Naive thymus-derived CD4-positive, alpha-beta T cell (primary cell): Measurements from ENCODE around the gene MIEF2. TPM values are rescaled to one million over a fixed set of nuclear protein-coding genes. Genes with fewer than 3 reads are reported as not detected.

Source experiments
- ATAC-seq: fragments of 150-1000 bp; cut with Tn5 transposase; 2 replicates; pipeline ENCODE4 v1.10.0; 2021; ENCODE audit warnings: mild to moderate bottlenecking, moderate library complexity
- CTCF ChIA-PET: fragments of 350-600 bp; sonication (Branson Sonifier 250); formaldehyde crosslinking; loops from one replicate; lab custom pipeline; 2021; ENCODE audit warnings: antibody characterized with exemption; lab: Charles Lee
- POLR2A ChIA-PET: fragments of 350-600 bp; sonication (Branson Sonifier 250); formaldehyde crosslinking; loops from one replicate; lab custom pipeline; 2021; ENCODE audit warnings: antibody characterized with exemption, inconsistent platforms; lab: Charles Lee
- DNase-seq, 9 donors: peaks; one replicate each; pipeline versions ENCODE4 v3.0.0 to v3.0.0-alpha.2; 2020 to 2022; ENCODE audit warnings: mixed read lengths in 1 of 9
- H3K27ac ChIP-seq: one replicate; pipeline ENCODE4 v1.7.0; 2013; ENCODE audit warnings: mild to moderate bottlenecking, low read depth, low read length, moderate library complexity
- H3K27me3 ChIP-seq, 2 donors: one replicate each; pipeline ENCODE4 v1.7.0; 2013; ENCODE audit warnings: low read length in 2 of 2, mild to moderate bottlenecking in 2 of 2, moderate library complexity in 2 of 2; ENCODE audit not compliant: control insufficient read depth in 2 of 2, insufficient read depth in 2 of 2
- H3K36me3 ChIP-seq, 3 experiments: 1 replicate in 2 of 3; 2 replicates in 1 of 3; pipeline ENCODE4 v1.7.0; 2013; ENCODE audit warnings: low read length in 3 of 3, mild to moderate bottlenecking in 3 of 3, moderate library complexity in 1 of 3; ENCODE audit not compliant: insufficient read depth in 3 of 3, control insufficient read depth in 2 of 3
- H3K4me1 ChIP-seq, 2 donors: one replicate each; pipeline ENCODE4 v1.7.0; 2013; ENCODE audit warnings: low read length in 2 of 2, mild to moderate bottlenecking in 2 of 2, moderate library complexity in 1 of 2; ENCODE audit not compliant: control insufficient read depth in 2 of 2, insufficient read depth in 2 of 2
- H3K4me3 ChIP-seq: 2 replicates; pipeline ENCODE4 v1.7.0; 2013; ENCODE audit warnings: mild to moderate bottlenecking, low read length
- H3K9me3 ChIP-seq, 3 experiments: 1 replicate in 2 of 3; 2 replicates in 1 of 3; pipeline ENCODE4 v1.7.0; 2013; ENCODE audit warnings: low read length in 3 of 3; ENCODE audit not compliant: control insufficient read depth in 2 of 3
- H3K27ac Mint-ChIP-seq, 9 donors: one replicate each; pipeline ENCODE4 v1.8.0; 2020 to 2022; ENCODE audit warnings: mixed read lengths in 9 of 9, mild to moderate bottlenecking in 8 of 9, moderate library complexity in 5 of 9, inconsistent platforms in 2 of 9
- H3K27me3 Mint-ChIP-seq, 5 donors: one replicate each; pipeline ENCODE4 v1.8.0; 2021 to 2022; ENCODE audit warnings: mixed read lengths in 5 of 5, mild to moderate bottlenecking in 1 of 5
- H3K36me3 Mint-ChIP-seq, 5 donors: one replicate each; pipeline ENCODE4 v1.8.0; 2020 to 2022; ENCODE audit warnings: mixed read lengths in 5 of 5, mild to moderate bottlenecking in 3 of 5, inconsistent platforms in 1 of 5
- H3K4me1 Mint-ChIP-seq, 7 donors: one replicate each; pipeline ENCODE4 v1.8.0; 2020 to 2022; ENCODE audit warnings: mixed read lengths in 7 of 7, mild to moderate bottlenecking in 3 of 7, inconsistent platforms in 1 of 7
- H3K4me3 Mint-ChIP-seq, 10 donors: one replicate each; pipeline ENCODE4 v1.8.0; 2020 to 2022; ENCODE audit warnings: mild to moderate bottlenecking in 10 of 10, mixed read lengths in 10 of 10, moderate library complexity in 6 of 10, inconsistent platforms in 2 of 10
- H3K9me3 Mint-ChIP-seq, 11 donors: one replicate each; pipeline ENCODE4 v1.8.0; 2020 to 2022; ENCODE audit warnings: mixed read lengths in 11 of 11, mild to moderate bottlenecking in 4 of 11, inconsistent platforms in 1 of 11, moderate library complexity in 1 of 11
- intact Hi-C, 2 donors: fragments of 100-400 bp; cut with micrococcal nuclease; formaldehyde crosslinking; loops; one replicate each; pipeline ENCODE4 v1.15.1; 2023
- polyA plus RNA-seq, 2 donors: library from polyadenylated mRNA; unstranded; fragments of 300-500 nt; fragmentation: Illumina TruSeq; gene quantifications; one replicate each; pipeline ENCODE4 v1.2.3, GENCODE V29; 2021
- total RNA-seq, 6 experiments: library from RNA in 5 of 6; stranded (reverse) in 5 of 6; gene quantifications; 1 replicate in 5 of 6; 2 replicates in 1 of 6; pipeline ENCODE4 v1.2.3 and lab custom pipeline; 2021 to 2026

The MIEF2 gene
- total and polyA plus RNA-seq, 7 experiments from 2014 or later = 6.5 to 22.5 (median 15.1) TPM

- POLR2A ChIA-PET = no interaction called here
- H3K9me3 Mint-ChIP-seq = no peaks in the 10 kb centered on the region
- H3K36me3 ChIP-seq = peaks cover 10 to 29% (median 16%) of the 10 kb centered on the region in 3 experiments
- no peaks in the 10 kb centered on the region for H3K27me3 ChIP-seq
- no peak overlapping the region for H3K4me3 ChIP-seq
- no peak for DNase-seq
- no peaks in the 10 kb centered on the region for H3K27me3 Mint-ChIP-seq
- CTCF ChIA-PET = no interaction called here
- intact Hi-C loops = no loop called here
- ATAC-seq = no peak
- H3K27ac Mint-ChIP-seq = no peak overlapping the region
- peaks cover 0 to 23% (median 15%) of the 10 kb centered on the region in 5 donors for H3K36me3 Mint-ChIP-seq
- H3K4me1 ChIP-seq = peaks cover 7 to 13% of the 10 kb centered on the region in 2 donors
- no peak overlapping the region for H3K27ac ChIP-seq
- H3K9me3 ChIP-seq = no peaks in the 10 kb centered on the region
- H3K4me3 Mint-ChIP-seq = no peak overlapping the region
- peaks cover 17 to 36% (median 33%) of the 10 kb centered on the region in 7 donors for H3K4me1 Mint-ChIP-seq
Measured at GRCh38 chr17:18309202-18309601, 48.7 kb downstream of the MIEF2 start.

DNA sequence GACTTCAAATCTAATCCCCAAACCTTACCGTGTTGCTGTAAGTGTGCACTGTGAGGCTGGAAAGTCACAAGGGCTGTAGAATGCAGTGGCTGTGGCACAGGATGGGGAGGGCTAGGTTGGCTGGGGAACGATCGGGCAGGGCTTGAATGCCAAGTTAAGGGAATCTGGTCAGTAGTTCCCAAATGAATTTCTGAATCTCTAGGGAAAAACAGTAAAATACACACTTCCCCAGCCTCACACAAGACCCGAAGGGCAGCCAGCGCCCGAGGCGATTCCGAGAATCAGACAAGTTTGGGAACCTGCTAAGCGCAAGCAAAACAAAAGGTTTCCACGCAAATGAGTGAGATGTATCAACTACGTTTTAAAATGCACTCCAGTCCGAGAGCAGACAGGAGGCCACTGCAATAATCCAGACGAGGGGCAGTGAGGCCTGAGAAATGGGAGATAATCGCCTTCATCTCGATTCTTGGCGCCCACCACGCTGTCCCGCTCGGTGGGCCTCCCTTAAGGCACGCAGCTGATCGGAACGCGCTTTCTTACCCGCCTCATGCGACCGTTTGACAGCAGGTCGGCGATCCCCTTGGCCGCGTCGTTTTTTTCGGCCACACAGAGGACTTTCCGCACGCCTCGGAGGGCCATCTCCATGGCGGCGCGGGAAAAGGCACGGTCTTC, 53.7 kb downstream of the MIEF2 start:
- H3K27me3 Mint-ChIP-seq = peaks cover 0 to 2% (median 0%) of the 10 kb centered on the region in 5 donors
- no peaks in the 10 kb centered on the region for H3K27me3 ChIP-seq
- H3K4me1 Mint-ChIP-seq = peaks cover 54 to 80% (median 76%) of the 10 kb centered on the region in 7 donors
- POLR2A ChIA-PET = interaction anchor here (0.8 to 1.5 kb wide), 5 partner anchors 46 to 54 kb away, joined by 3 to 5 read pairs (median 3); partner anchors contain the start of genes MIEF2 and SHMT1
- peaks cover 4 to 36% (median 18%) of the 10 kb centered on the region in 5 donors for H3K36me3 Mint-ChIP-seq
- peak in 1 of 9 donors; percentile 15 for DNase-seq
- H3K27ac Mint-ChIP-seq = peak overlapping the region; percentile 92 to 99 (median 95)
- peaks cover 42 to 50% of the 10 kb centered on the region in 2 donors for H3K4me1 ChIP-seq
- H3K4me3 ChIP-seq = peak overlapping the region; percentile 95
- H3K9me3 ChIP-seq = no peaks in the 10 kb centered on the region
- peak; percentile 1 for ATAC-seq
- H3K36me3 ChIP-seq = peaks cover 0 to 26% (median 4%) of the 10 kb centered on the region in 3 experiments
- peak overlapping the region; percentile 93 for H3K27ac ChIP-seq
- H3K9me3 Mint-ChIP-seq = peaks cover 0 to 8% (median 0%) of the 10 kb centered on the region in 11 donors
- intact Hi-C loops = loop anchor here (1.0 to 10.0 kb wide), 9 partner anchors 49 to 719 kb away; partner anchors contain the start of genes ATPAF2 (in 1 of the 2), DRC3 (in 1 of the 2), DRG2 (in 1 of the 2) and GID4 (in 1 of the 2)
- peak overlapping the region; percentile 89 to 98 (median 93) for H3K4me3 Mint-ChIP-seq
- CTCF ChIA-PET = interaction anchor here (1.5 kb wide), 1 partner anchor 49 kb away, joined by 4 read pairs; the partner anchor contains the start of gene SHMT1

DNA sequence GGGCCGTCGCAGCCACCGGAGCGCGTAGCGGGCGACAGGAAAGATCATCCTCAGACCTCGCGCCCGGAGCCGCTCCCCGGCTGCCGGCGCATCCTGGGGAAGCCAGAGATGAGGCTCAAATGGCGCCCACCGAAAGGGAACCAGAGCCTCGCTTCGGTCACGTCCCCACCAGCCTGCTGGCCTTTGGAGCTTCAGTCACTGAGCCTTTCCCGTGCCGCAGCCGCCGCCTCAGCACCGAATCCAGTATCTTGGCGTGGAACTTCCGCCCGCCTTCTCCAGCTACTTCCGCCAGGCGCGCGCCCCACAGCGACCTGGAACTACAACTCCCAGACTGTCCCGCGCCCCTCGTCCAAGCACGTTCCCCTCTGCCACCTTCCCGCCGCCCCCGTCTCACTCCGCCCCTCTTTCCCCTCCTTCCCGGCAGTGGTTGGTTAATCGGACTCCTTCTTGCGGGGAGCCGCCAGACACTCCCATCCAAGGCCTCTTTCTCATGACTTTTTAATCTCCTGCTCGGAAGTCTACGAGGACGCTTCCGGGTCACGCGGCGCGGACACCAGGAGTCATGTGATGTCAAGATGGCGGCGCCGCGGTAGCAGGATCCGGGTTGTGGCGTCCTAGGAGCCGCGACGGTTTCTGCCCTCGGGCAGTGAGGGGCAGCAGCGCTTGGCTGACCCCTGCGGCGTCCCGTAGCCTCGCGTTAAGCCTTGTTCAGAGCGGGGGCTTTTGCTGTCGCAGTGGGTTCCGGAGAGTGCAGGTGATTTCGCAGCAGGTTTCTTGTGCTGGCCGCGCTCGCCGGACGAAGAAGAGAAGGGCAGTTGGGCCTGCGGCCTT, 54.5 kb downstream of the MIEF2 start, which contains the start of the genes SMCR8 and TOP3A:
Gene SMCR8 (plus strand): TSS at position 563 of the 831 bp plus-strand sequence. CDS start 497 bp downstream, outside the sequence.
Gene TOP3A (minus strand): TSS at position 264 of the 831 bp plus-strand sequence. CDS start 216 bp downstream, at position 48.
- no peaks in the 10 kb centered on the region for H3K9me3 ChIP-seq
- H3K27ac ChIP-seq = peak within 1 kb of the TSS; percentile 93
- H3K4me1 ChIP-seq = peaks cover 50 to 54% of the 10 kb centered on the region in 2 donors
- Mint-ChIP-seq H3K27me3 (peaks cover 0 to 2% (median 0%) of the 10 kb centered on the region in 5 donors), H3K9me3 (peaks cover 0 to 8% (median 0%) of the 10 kb centered on the region in 11 donors), H3K4me1 (peaks cover 61 to 88% (median 83%) of the 10 kb centered on the region in 7 donors), H3K4me3 (peak within 1 kb of the TSS; percentile 89 to 98 (median 93)), H3K27ac (peak within 1 kb of the TSS; percentile 92 to 99 (median 95)), H3K36me3 (peaks cover 4 to 36% (median 18%) of the 10 kb centered on the region in 5 donors)
- peak; percentile 86 to 99 (median 98) for DNase-seq
- intact Hi-C loops = loop anchor here (1.0 to 10.0 kb wide), 15 partner anchors 47 to 1663 kb away; partner anchors contain the start of genes ALKBH5 (in 2 of the 2), ATPAF2 (in 2 of the 2), GID4 (in 2 of the 2) and LLGL1 (in 2 of the 2)
- ChIA-PET POLR2A (interaction anchor here (0.6 to 1.5 kb wide), 6 partner anchors 47 to 1063 kb away, joined by 3 to 5 read pairs (median 4); partner anchors contain the start of genes MAPK7, MIEF2 and SHMT1), CTCF (interaction anchor here (0.6 to 1.5 kb wide), 2 partner anchors 48 to 228 kb away, joined by 3 to 4 read pairs; partner anchors contain the start of gene SHMT1)
- no peaks in the 10 kb centered on the region for H3K27me3 ChIP-seq
- H3K36me3 ChIP-seq = peaks cover 0 to 33% (median 4%) of the 10 kb centered on the region in 3 experiments
- peak within 1 kb of the TSS; percentile 95 for H3K4me3 ChIP-seq
- ATAC-seq = peak; percentile 96

GRCh38 chr17:18315562-18315922, 55.1 kb downstream of the MIEF2 start:
- no peaks in the 10 kb centered on the region for H3K9me3 ChIP-seq
- H3K4me1 ChIP-seq = peaks cover 54 to 56% of the 10 kb centered on the region in 2 donors
- peak overlapping the region; percentile 92 to 99 (median 95) for H3K27ac Mint-ChIP-seq
- H3K4me1 Mint-ChIP-seq = peaks cover 64 to 89% (median 85%) of the 10 kb centered on the region in 7 donors
- H3K36me3 ChIP-seq = peaks cover 0 to 39% (median 4%) of the 10 kb centered on the region in 3 experiments
- peak overlapping the region; percentile 89 to 98 (median 93) for H3K4me3 Mint-ChIP-seq
- no peaks in the 10 kb centered on the region for H3K27me3 ChIP-seq
- peaks cover 0 to 2% (median 0%) of the 10 kb centered on the region in 5 donors for H3K27me3 Mint-ChIP-seq
- H3K36me3 Mint-ChIP-seq = peaks cover 4 to 33% (median 16%) of the 10 kb centered on the region in 5 donors
- ChIA-PET CTCF (interaction anchor here (1.1 to 1.5 kb wide), 2 partner anchors 47 to 48 kb away, joined by 3 to 4 read pairs; partner anchors contain the start of gene SHMT1), POLR2A (interaction anchor here (0.6 to 1.5 kb wide), 4 partner anchors 12 to 1062 kb away, joined by 3 to 5 read pairs (median 4); partner anchors contain the start of genes MAPK7 and SHMT1)
- peak overlapping the region; percentile 93 for H3K27ac ChIP-seq
- peak; percentile 36 for ATAC-seq
- H3K4me3 ChIP-seq = peak overlapping the region; percentile 95
- peaks cover 0 to 8% (median 0%) of the 10 kb centered on the region in 11 donors for H3K9me3 Mint-ChIP-seq
- peak in 6 of 9 donors; percentile 52 to 73 (median 62) for DNase-seq
- intact Hi-C loops = loop anchor here (1.0 to 10.0 kb wide), 14 partner anchors 47 to 1663 kb away; partner anchors contain the start of genes ALKBH5 (in 2 of the 2), LLGL1 (in 2 of the 2), MIEF2 (in 2 of the 2) and SHMT1 (in 2 of the 2)

DNA sequence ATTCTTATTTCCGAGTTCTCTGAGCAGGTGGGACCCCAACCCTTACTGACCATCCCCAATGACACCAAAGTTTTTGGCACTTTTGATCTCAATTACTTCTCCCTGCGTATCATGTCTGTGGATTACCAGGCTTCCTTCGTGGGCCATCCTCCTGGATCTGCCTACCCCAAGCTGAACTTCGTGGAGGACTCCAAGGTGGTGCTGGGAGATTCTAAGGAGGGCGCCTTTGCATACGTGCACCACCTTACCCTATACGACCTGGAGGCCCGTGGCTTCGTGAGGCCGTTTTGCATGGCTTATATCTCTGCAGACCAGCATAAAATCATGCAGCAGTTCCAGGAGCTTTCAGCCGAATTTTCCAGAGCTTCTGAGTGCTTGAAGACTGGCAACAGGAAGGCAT, 55.5 kb downstream of the MIEF2 start:
- no peak for DNase-seq
- Histone ChIP-seq H3K4me3 (peak overlapping the region; percentile 95), H3K4me1 (peaks cover 54 to 56% of the 10 kb centered on the region in 2 donors), H3K27me3 (no peaks in the 10 kb centered on the region), H3K9me3 (no peaks in the 10 kb centered on the region), H3K36me3 (peaks cover 0 to 44% (median 4%) of the 10 kb centered on the region in 3 experiments), H3K27ac (peak overlapping the region; percentile 93)
- Mint-ChIP-seq H3K9me3 (peaks cover 0 to 8% (median 0%) of the 10 kb centered on the region in 11 donors), H3K4me1 (peaks cover 68 to 90% (median 86%) of the 10 kb centered on the region in 7 donors), H3K36me3 (peaks cover 4 to 33% (median 13%) of the 10 kb centered on the region in 5 donors), H3K27me3 (peaks cover 0 to 2% (median 0%) of the 10 kb centered on the region in 5 donors), H3K4me3 (peak overlapping the region; percentile 89 to 98 (median 93)), H3K27ac (peak overlapping the region; percentile 92 to 99 (median 95))
- ChIA-PET CTCF (interaction anchor here (0.6 to 1.5 kb wide), 3 partner anchors 12 to 48 kb away, joined by 3 to 4 read pairs (median 3); partner anchors contain the start of gene SHMT1), POLR2A (interaction anchor here (0.6 to 1.5 kb wide), 4 partner anchors 12 to 1062 kb away, joined by 3 to 5 read pairs (median 4); partner anchors contain the start of genes MAPK7 and SHMT1)
- intact Hi-C loops = loop anchor here (1.0 to 10.0 kb wide), 14 partner anchors 46 to 1664 kb away; partner anchors contain the start of genes ALKBH5 (in 2 of the 2), LLGL1 (in 2 of the 2), MIEF2 (in 2 of the 2) and SHMT1 (in 2 of the 2)
- no peak for ATAC-seq
